Mononuclear cell (primary cell): Measurements from ENCODE around the gene TRIM47. TPM values are rescaled to one million over a fixed set of nuclear protein-coding genes. Genes with fewer than 3 reads are reported as not detected.

Experiments used
- H3K27me3 ChIP-seq: 2 replicates; pipeline ENCODE4 v1.6.0; 2011; ENCODE audit warnings: low read length, control low read depth; ENCODE audit not compliant: insufficient read depth
- H3K4me1 ChIP-seq: 2 replicates; pipeline ENCODE4 v1.5.1; 2011; ENCODE audit warnings: mild to moderate bottlenecking, low read length, control low read depth; ENCODE audit not compliant: insufficient read depth
- H3K4me3 ChIP-seq: 2 replicates; pipeline ENCODE4 v1.5.1; 2011; ENCODE audit warnings: mild to moderate bottlenecking, low read length, moderate library complexity
- H3K9me3 ChIP-seq: 2 replicates; pipeline ENCODE4 v1.5.1; 2011; ENCODE audit warnings: low read depth, mild to moderate bottlenecking, control low read depth, low read length
- total RNA-seq: library from RNA; depleted of rRNA; stranded (reverse); fragments of >200 nt; gene quantifications from one replicate; pipeline ENCODE4 v1.2.3, GENCODE V29; 2012

Gene TRIM47, protein sequence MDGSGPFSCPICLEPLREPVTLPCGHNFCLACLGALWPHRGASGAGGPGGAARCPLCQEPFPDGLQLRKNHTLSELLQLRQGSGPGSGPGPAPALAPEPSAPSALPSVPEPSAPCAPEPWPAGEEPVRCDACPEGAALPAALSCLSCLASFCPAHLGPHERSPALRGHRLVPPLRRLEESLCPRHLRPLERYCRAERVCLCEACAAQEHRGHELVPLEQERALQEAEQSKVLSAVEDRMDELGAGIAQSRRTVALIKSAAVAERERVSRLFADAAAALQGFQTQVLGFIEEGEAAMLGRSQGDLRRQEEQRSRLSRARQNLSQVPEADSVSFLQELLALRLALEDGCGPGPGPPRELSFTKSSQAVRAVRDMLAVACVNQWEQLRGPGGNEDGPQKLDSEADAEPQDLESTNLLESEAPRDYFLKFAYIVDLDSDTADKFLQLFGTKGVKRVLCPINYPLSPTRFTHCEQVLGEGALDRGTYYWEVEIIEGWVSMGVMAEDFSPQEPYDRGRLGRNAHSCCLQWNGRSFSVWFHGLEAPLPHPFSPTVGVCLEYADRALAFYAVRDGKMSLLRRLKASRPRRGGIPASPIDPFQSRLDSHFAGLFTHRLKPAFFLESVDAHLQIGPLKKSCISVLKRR
- 0.63 TPM for total RNA-seq

DNA sequence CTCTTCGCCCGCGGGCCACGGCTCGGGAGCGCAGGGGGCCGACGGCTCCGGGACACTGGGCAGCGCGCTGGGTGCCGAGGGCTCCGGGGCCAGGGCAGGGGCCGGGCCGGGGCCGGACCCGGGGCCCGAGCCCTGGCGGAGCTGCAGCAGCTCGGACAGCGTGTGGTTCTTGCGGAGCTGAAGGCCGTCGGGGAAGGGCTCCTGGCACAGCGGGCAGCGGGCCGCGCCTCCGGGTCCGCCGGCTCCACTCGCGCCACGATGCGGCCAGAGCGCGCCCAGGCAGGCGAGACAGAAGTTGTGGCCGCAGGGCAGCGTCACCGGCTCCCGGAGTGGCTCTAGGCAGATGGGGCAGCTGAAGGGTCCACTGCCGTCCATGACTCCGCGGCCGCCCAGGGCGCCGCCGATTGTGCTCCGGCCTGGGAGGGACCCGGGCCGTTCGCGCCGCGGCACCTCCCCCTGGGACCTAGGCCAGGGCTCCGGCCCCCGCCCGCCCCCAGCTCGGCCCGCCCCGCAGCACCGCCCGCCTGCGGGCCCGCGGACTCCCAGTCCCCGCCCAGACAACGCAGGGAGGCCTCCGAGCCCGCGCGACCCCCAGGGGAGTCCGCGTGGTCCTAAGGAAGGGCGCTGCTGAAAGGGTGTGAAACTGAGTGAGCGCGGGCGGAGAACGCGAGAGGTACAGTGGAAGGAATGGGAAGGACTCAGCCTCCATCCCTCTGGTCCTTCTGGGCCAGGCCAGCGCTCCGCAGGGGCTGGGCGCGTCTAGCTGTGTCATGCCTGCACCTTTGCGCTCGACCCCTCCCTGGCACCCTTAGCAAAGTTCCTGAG is at the start of gene TRIM47:
Gene TRIM47, minus strand, starts transcription at position 408 of the 825 bp plus-strand sequence. Its CDS starts 33 bp downstream, at position 375.
- H3K27me3 ChIP-seq: peaks cover 11% of the 10 kb centered on the region
- peaks cover 39% of the 10 kb centered on the region for H3K4me1 ChIP-seq
- H3K9me3 ChIP-seq: no peaks in the 10 kb centered on the region
- H3K4me3 ChIP-seq: peak within 1 kb of the TSS; percentile 23

DNA sequence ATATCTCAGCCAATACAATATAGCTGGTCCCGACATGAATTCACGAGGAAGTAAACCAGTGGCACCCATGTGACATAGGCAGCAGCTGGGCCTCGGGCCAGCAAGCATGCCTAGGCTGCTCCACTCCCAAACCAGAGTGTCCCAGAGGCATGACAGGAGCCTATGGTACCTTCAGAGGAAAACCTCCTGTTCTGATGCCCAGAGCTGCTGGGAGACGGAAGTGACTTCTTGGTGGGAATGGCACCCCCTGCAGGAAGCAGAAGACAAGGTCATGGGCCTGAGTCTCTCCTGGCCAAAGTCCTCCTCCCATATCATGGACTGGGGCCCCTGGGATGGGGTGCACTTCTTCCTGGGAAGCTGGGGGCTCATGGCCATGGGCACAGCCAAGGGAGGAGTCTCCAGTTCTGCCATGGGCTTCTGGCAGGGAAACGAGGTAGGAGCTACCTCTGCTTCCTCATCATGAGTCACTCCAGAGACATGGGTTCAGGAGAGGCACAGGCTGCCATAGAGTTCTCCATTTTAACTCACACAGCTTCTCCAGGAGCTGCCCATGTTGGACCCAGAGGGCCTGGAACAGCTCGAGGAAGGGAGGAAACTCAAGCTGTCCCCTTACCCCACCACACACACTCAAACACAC is 49.0 kb upstream of the TRIM47 start:
- Histone ChIP-seq H3K4me3 (no peak overlapping the region), H3K4me1 (no peaks in the 10 kb centered on the region), H3K9me3 (no peaks in the 10 kb centered on the region), H3K27me3 (no peaks in the 10 kb centered on the region)

DNA sequence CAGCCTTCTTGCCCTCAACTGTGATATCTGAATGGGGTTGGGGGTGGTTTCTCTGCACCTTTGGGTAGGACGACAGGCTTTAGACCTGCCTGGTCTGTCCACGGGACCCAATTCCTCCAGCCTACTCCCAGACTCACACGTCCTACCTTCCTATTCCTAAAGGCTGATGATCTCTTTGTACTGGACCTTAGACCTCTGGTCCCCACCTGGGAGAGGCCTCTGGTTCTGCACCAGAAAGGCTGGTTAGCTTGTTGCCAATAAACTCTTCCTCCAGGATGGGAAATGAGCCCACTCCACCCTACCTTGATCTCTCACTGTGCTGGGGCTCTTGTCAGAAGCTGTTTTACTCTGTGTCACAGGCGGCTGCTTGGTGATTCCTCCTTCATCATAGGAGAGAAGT is 48.1 kb upstream of the TRIM47 start:
- Histone ChIP-seq H3K9me3 (no peaks in the 10 kb centered on the region), H3K4me3 (no peak overlapping the region), H3K27me3 (no peaks in the 10 kb centered on the region), H3K4me1 (no peaks in the 10 kb centered on the region)

DNA sequence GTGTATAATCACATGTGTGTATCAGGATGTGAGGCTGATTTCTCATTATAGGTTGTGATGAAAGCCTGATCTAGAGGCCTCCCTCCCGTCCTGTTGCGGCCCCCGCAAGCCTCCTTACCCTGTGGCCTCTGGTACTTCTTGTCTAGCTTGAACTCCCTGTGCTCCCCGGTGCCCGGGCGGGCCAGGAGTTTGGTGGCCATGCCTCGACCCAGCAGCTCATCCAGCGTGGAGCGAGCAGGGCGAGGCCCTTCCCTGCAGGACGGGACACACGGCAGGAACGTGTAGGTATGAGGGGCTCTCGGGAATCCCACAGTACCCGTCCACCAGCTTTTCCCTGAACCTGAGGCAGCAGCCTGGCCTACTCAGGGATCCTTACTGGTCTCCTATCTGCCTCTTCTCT is 47.5 kb upstream of the TRIM47 start:
- no peaks in the 10 kb centered on the region for H3K9me3 ChIP-seq
- H3K27me3 ChIP-seq: no peaks in the 10 kb centered on the region
- no peak overlapping the region for H3K4me3 ChIP-seq

DNA sequence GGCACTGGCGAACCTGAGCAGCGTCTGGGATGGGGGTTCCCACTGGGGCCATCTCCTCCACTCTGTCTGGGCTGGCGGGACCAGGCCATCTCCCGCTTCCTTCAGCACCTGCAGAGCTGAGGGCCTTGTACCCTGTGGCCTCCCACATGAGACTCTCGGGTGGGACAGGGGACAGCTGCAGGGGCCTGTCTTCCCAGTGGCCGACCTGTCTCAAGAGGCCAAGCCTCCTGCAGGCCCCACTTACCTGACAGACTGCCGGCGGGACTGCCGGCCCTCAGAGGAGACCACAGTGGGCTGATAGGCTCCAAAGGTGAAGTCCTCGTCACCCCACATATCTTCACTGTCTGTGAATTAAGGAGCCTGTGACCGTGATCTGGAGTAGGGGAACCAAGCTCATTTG is 46.7 kb upstream of the TRIM47 start:
- Histone ChIP-seq H3K4me1 (no peaks in the 10 kb centered on the region), H3K27me3 (no peaks in the 10 kb centered on the region), H3K4me3 (no peak overlapping the region), H3K9me3 (no peaks in the 10 kb centered on the region)

More for the DNA sequence above, 47.5 kb upstream of the TRIM47 start:
- H3K4me1 ChIP-seq: no peaks in the 10 kb centered on the region

DNA sequence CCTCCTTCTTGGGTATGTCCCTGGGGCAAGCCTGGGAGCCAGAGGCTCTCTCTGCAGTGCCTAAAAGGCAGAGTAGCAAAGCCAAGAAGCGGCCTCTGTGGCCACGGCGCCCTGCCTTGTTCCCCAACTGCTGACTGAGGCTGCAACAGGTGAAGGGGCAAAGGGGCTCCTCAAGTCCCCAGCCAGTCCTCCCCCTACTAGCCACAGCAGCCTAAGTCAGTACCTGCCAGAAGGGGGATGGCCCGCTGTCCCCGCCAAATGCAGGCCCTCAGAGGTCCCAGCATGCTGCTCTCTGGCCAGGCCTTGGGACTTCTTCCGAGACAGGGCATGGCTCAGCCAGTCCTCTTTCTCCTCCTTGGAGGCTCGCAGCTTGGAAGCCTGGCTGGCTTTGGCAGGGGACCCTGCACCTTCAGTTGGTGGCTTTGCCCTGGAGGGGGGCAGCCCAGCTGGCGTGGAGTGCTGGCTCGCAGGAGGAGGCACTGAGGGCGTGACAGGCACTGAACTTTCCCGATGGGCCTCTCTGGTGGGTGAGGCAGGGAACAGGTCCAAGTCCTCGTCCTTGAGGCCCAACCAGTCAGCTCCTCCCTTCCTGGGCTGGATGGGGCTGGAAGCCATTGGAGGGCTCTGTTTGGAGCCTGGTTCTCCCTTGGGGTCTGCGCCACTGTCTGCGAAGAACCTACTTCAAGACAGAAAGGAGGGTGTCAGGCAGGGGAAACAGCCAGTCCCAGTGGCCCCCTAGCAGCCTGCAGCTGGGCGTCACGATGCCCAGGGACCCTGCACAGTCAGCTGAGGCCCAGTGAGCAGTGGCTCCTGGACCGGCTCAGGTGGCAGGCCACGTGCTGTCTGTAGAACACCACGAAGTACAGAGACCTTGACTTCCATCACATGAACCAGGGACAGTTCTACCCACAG is 44.8 kb upstream of the TRIM47 start:
- Histone ChIP-seq H3K4me1 (no peaks in the 10 kb centered on the region), H3K9me3 (no peaks in the 10 kb centered on the region), H3K4me3 (no peak overlapping the region), H3K27me3 (no peaks in the 10 kb centered on the region)

DNA sequence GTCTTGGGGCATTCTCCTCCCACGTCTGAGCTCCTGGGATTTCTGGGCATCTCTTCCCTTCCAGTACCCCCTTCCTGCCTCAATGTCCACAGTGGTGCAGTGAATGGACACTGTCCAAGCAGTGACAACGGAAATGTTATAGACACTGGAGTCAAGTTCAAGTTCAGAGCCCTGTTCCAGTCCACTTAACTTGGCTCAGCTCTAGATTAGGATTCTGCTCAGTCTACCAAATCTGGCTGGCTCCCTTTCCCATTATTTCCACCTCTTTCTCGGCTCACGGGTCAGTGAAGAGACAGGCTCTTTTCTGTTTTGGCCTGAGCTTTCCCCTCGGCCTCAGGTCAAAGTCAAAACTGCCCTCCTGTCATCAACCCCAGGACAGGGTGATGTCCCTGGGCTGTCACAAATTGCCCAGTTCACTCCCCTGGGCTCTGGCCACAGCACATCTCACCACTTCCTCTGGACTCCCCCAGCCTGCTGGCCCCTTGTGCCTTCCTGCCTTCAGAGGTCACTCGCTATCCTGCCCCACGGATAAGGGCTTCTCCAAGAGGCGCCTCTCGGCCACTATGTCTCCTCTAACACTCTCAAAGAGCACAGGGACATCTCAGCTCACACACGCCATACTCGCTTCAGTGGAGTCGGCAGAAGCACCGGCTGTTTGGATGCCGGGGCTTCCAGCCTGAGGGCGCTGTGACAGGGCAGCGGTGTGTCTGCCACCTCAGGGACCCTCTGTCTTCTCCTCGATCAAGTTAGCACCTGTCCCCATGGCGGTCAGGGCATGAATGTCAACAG is 44.0 kb upstream of the TRIM47 start:
- Histone ChIP-seq H3K9me3 (no peaks in the 10 kb centered on the region), H3K27me3 (no peaks in the 10 kb centered on the region), H3K4me3 (no peak overlapping the region), H3K4me1 (no peaks in the 10 kb centered on the region)

DNA sequence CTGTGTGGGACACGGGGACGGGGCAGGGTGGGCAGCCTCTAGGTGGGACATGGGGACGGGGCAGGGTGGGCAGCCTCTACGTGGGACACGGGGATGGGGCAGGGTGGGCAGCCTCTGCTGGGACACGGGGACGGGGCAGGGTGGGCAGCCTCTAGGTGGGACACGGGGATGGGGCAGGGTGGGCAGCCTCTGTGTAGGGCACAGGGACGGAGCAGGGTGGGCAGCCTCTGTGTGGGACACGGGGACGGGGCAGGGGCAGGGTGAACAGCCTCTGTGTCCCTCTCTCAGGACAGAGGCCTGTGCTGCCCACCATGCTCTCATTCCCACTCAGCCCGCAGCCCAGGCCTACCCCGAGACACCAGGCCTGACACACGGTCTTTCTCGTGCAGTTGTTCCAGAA is 43.2 kb upstream of the TRIM47 start:
- Histone ChIP-seq H3K9me3 (no peaks in the 10 kb centered on the region), H3K27me3 (no peaks in the 10 kb centered on the region), H3K4me1 (no peaks in the 10 kb centered on the region), H3K4me3 (no peak overlapping the region)

DNA sequence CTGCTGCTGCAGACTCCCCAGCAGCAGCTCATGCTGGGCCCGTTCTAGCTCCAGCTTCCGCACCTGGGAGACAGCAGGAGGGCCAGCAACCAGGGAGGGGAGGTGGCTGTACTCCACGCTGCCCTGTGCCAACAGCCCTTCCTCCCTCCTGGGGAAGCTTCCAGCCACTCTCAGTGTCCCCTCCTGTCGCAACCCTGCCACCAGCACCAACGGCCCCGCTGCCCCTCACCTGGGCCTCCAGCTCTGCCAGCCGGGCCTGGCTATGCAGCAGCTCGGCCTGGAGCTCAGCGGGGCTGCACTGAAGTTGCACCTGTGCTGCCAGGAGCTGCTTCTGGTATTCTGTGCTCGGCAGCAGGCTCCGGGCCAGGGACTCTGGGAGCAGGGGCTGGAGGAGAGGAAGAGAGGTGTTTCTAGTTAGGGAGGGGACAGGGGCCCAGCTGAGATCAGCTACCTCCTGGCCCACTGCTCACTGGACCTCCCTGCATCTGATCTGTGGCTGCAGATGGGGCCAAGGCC is 41.7 kb upstream of the TRIM47 start:
- no peaks in the 10 kb centered on the region for H3K27me3 ChIP-seq
- no peaks in the 10 kb centered on the region for H3K4me1 ChIP-seq
- H3K4me3 ChIP-seq: no peak overlapping the region
- H3K9me3 ChIP-seq: no peaks in the 10 kb centered on the region

DNA sequence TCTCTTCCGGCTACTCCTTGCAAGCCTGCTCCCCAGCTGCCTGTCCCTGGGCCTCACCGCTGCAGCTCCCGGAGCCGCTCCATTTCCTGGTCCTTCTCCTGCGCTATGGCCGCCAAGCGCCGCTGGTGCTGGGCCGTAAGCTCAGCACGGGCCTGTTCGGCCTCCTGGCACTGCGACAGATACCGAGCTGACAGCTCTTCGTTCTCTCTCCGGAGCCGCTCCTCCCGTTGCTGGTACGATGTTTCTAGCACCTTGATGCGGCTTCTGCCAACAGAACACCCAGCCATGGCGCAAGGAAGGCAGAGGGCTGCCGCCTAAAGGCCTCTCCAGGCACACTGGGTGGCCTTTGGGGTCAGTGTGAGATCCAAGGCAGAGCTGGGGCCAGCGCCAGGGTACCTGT is 41.2 kb upstream of the TRIM47 start:
- Histone ChIP-seq H3K4me1 (no peaks in the 10 kb centered on the region), H3K4me3 (no peak overlapping the region), H3K9me3 (no peaks in the 10 kb centered on the region), H3K27me3 (no peaks in the 10 kb centered on the region)

DNA sequence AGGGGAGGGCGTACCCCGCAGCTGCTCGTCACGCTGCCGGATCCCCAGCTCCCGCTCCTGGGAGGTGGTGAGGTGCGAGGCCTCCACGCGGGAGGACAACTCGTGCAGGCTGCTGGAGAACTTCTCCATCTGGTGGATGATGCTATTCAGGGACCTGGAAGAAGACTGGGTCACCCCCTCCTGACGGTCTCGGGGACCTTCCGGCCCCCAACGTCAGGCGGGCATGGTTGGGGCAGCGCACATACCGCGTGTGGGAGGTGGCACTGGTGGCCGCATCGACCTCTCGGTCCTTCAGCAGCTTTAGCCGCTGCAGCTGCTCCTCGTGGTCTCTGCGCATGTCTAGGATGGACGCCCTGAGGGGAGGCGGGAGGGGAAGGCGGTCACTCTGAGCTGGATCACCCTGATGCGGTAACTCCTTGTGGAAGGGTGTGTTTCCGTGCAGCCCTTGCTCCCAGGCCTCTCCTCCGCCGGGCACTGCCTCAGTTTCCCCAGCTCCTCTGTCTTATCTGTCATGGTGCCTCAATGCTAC is 39.6 kb upstream of the TRIM47 start:
- no peak overlapping the region for H3K4me3 ChIP-seq
- no peaks in the 10 kb centered on the region for H3K4me1 ChIP-seq
- H3K9me3 ChIP-seq: no peaks in the 10 kb centered on the region
- H3K27me3 ChIP-seq: no peaks in the 10 kb centered on the region

DNA sequence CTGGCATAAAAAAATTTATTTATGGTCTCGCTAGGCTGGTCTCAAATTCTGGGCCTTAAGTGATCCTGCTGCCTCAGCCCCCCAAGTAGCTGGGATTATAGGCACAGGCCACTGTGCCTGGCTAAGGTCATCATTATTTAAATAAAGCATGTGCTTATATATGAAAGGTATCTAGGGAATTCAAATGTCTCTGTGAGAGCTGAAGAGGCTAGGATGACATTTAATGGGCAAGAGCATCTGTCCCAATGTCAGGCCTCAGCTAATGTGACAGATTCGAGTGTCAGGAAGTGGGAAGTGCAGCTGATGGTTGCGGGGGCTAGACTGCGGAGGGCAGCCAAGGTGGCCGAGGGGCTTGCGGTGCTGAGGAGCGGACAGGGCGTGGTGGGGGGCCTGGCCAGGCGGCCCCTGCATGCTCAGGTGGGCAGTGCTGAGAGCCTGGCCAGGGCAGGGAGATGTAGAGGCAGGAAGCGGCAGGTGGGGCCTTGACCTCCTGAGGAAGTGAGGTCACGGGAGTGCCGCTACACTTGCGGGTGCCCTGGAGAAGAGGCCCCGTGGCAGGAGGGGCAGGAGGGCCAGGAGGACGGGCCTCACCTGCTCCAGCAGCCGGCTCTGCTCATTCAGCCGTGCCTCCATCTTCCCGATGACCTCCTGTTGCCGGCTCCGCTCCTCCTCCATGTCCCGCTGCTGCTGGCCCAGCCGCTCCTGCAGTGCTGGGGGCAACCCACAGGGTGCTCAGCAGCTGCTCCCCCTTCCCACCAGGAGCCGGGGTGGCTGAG is 38.9 kb upstream of the TRIM47 start:
- no peaks in the 10 kb centered on the region for H3K9me3 ChIP-seq
- H3K4me3 ChIP-seq: no peak overlapping the region
- no peaks in the 10 kb centered on the region for H3K27me3 ChIP-seq
- no peaks in the 10 kb centered on the region for H3K4me1 ChIP-seq
